Placental pericyte (primary cell): ENCODE data around the gene PLCXD3. TPM values are rescaled to one million over a fixed set of nuclear protein-coding genes. Genes with fewer than 3 reads are reported as not detected.

Source experiments
- total RNA-seq: library from RNA; depleted of rRNA; stranded (reverse); fragments of >200 nt; gene quantifications from 2 replicates; pipeline ENCODE4 v1.2.3, GENCODE V29; 2012

The PLCXD3 gene
- total RNA-seq = 0.14 TPM in 1 of 2 replicates, not detected in the other

GRCh38 chr5:41510176-41510831 is at the start of gene PLCXD3:
TSS of gene PLCXD3 (minus strand) at chr5:41510601. CDS start at chr5:41510526, 75 bp downstream.

